C4-2B (cell line): Measurements from ENCODE around the gene SAP30BP.

Experiments
- H3K27ac ChIP-seq: fragments of 450-650 bp; 2 replicates; pipeline ENCODE4 v1.5.1; 2017
- ZFX ChIP-seq: fragments of 450-650 bp; IDR thresholded peaks from 2 replicates; pipeline ENCODE4 v1.6.1; 2017
- TF ChIP-seq, protein P1 (sequence below): fragments of 450-650 bp; conservative IDR thresholded peaks from 2 replicates; pipeline ENCODE4 v1.5.1; 2017; ENCODE audit warnings: mild to moderate bottlenecking

Gene SAP30BP

DNA sequence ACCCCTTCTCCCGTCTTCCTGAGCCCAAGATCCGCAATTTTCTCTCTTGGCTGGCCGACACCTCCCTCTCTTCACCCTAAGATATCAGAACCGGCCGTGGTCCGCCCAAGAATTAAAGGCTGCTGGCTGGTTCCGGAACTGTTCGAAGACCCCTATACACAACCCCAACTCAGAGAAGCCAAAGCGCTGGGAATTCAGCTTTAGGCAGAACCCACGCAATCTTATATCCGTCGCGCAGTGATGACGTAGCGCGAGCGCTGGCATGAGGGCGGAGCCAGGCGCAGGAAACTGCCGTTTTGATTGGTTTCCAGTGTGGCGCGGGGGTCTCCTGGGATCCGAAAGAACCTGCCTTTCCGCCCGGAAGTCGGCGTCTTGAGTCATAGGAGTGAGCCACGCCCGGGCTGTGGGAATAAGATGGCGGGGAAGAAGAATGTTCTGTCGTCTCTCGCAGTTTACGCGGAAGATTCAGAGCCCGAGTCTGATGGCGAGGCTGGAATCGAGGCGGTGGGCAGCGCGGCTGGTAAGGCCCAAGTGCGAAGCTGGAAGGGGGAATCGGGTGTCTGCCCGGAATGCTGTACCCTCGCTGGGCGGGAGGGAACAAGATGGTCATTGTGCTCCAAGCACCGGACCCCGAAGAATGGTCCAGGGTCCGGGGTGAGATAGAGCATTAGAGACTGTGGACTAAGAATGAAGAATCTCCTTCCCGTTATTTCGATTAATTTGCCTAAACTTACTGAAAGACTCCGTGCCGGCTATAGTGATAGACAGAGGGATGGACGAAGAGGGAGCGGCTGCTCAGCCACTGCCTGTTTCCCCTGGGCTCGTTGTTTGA is at the start of gene SAP30BP, which contains the start of gene RECQL5:
TSS of gene SAP30BP (plus strand) at position 380 of the 832 bp plus-strand sequence. CDS start at position 415, 35 bp downstream.
TSS of gene RECQL5 (minus strand) at position 196 of the 832 bp plus-strand sequence. CDS start 597 bp downstream, outside the sequence.
- peak within 1 kb of the TSS; percentile 82 for H3K27ac ChIP-seq
- TF ChIP-seq, protein P1, sequence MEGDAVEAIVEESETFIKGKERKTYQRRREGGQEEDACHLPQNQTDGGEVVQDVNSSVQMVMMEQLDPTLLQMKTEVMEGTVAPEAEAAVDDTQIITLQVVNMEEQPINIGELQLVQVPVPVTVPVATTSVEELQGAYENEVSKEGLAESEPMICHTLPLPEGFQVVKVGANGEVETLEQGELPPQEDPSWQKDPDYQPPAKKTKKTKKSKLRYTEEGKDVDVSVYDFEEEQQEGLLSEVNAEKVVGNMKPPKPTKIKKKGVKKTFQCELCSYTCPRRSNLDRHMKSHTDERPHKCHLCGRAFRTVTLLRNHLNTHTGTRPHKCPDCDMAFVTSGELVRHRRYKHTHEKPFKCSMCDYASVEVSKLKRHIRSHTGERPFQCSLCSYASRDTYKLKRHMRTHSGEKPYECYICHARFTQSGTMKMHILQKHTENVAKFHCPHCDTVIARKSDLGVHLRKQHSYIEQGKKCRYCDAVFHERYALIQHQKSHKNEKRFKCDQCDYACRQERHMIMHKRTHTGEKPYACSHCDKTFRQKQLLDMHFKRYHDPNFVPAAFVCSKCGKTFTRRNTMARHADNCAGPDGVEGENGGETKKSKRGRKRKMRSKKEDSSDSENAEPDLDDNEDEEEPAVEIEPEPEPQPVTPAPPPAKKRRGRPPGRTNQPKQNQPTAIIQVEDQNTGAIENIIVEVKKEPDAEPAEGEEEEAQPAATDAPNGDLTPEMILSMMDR = no peak
- TF ChIP-seq ZFX = no peak

DNA sequence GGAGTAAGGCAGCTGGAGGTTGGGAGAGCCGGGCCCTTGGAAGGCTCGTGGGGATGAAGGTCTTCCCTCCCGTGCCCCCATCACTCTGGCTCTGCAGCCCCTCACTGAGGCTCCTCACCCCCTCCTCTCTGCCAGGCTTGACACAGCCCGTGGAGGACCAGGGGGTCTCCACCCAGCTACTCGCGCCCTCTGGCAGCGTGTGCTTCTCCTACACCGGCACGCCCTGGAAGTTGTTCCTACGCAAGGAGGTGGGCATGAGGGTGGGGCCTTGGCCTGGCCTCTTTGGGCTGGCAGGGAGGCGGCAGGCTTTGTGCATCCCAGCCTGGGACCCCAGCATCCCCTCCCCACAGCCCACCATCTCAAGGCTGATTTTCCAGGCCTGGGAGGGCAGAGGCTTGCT is 49.5 kb upstream of the SAP30BP start:
- H3K27ac ChIP-seq = no peak overlapping the region
- TF ChIP-seq ZFX = no peak
- TF ChIP-seq, protein P1 = no peak

DNA sequence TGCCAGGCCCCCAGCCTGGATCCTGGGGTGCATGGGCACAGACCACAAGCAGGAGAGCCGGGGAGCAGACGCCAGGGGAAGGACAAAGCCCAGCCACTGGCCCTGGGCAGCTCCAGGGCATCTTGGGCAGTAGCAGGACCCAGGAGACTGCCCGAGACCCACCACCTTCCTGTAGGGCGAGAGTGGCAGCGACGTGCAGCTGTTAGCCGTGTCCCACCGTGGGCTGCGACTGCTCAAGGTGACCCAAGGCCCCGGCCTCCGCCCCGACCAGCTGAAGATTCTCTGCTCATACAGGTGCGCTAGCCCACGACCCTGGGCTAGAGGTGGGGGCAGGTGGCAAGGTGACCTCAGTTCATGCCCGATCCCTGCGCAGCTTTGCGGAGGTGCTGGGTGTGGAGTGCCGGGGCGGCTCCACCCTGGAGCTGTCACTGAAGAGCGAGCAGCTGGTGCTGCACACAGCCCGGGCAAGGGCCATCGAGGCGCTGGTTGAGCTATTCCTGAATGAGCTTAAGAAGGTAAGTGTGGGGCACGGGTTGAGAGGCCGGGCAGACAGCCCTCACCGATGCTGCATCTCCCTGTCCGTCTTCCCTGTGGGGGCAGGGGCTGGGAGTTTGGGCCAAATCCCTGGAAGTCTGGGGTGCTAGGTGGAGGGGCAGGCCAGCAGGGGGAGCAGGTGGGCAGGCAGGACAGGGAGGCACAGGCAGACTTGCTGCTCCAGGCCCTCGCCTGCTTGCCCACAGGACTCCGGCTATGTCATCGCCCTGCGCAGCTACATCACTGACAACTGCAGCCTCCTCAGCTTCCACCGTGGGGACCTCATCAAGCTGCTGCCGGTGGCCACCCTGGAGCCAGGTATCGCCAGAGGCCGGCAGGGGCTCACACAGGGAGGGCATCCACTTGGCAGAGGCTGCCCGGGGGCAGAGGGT is 47.4 kb upstream of the SAP30BP start:
- TF ChIP-seq, protein P1 = peak; percentile 71
- TF ChIP-seq ZFX = no peak
- H3K27ac ChIP-seq = no peak overlapping the region

DNA sequence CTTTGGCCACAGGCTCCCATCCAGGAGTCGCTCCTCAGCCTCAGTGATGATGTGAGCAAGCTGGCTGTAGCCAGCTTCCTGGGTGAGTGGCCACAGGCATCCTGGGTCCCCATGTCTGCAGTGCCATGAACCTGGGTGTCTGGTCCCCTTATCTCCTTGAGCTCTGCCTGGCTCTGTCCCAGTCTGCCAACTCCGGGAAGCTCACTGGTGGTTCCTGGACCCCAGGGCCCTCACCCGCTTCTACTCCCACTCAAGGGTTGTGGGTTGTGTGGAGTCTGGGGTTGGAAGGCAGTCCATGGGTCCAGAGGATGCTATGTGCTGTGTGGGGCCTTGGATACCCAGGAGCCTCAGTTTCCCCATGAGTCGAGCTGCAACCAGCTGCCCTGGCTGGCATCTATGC is 45.6 kb upstream of the SAP30BP start:
- TF ChIP-seq, protein P1 = no peak
- no peak for TF ChIP-seq ZFX
- H3K27ac ChIP-seq = no peak overlapping the region

DNA sequence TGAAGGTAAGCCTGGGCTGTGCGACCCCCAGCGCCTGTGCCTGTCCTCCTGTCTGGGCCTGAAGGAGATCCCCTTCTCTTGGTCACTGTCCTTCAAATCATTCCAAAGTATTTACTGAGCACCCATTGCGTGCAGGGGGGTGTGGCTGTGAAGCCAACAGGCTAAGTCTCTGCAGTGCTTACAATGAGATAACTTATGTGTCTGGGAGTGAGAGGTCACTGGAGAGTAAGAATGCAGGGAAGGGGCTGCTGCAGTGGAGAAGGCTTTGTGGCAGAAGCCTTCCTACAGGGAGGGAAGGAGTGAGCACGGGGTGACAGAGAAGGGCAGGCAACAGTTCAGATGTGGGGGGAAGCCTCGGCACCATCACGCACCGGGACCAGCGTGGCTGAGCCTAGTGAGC is 45.1 kb upstream of the SAP30BP start:
- TF ChIP-seq ZFX = no peak
- TF ChIP-seq, protein P1 = no peak
- no peak overlapping the region for H3K27ac ChIP-seq

DNA sequence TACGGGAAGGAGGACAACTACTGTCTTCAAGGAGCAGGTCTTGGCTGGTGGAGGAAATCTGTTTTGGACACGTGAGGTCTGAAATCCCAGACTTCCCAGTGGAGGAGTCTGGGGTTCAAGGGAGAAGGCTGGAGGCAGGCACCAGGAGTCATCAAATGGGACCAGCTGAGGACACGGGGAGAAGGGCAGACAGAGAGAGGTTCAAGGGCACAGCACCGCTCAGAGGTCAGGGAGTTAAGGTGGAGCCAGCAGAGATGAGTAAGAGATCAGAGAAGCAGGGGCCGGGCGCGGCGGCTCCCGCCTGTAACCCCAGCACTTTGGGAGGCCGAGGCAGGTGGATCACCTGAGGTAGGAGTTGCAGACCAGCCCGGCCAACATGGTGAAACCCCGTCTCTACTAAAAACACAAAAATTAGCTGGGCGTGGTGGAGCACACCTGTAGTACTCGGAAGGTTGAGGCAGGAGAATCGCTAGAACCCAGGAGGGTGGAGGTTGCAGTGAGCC is 44.3 kb upstream of the SAP30BP start:
- H3K27ac ChIP-seq = no peak overlapping the region
- TF ChIP-seq, protein P1 = no peak
- no peak for TF ChIP-seq ZFX

DNA sequence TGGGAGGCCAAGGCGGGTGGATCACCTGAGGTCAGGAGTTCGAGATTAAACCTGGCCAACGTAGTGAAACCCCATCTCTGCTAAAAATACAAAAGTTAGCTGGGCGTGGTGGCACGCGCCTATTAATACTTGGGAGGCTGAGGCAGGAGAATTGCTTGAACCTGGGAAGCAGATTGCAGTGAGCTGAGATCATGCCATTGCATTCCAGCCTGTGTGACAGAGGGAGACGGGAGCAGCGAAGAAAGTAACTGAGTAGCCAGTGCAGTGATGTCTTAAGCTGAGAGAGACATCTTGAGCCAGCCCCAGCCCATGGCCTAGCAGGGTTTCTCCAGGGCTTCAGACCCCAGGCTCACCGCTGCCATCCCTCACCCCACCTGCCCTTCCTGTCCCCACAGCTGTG is 43.8 kb upstream of the SAP30BP start:
- TF ChIP-seq ZFX = no peak
- TF ChIP-seq, protein P1 = no peak
- H3K27ac ChIP-seq = no peak overlapping the region
